ENCODE results near the gene FXYD1.

FXYD1 gene

GRCh38 chr19:35184884-35185283 lies 46.3 kb downstream of the FXYD1 start:
- H3K4me3 ChIP-seq (ENCODE audit: low read depth in 1 of 2, low read length in 2 of 2) = no peak overlapping the region
- no peaks in the 10 kb centered on the region for H4K20me1 ChIP-seq (ENCODE audit: insufficient read depth, low read length)
- no peaks in the 10 kb centered on the region for H3K4me1 ChIP-seq (ENCODE audit: insufficient read depth, low read length)
- H2AFZ ChIP-seq (ENCODE audit: low read depth, low read length) = no peak overlapping the region
- no peaks in the 10 kb centered on the region for H3K79me2 ChIP-seq (ENCODE audit: insufficient read depth, low read length)
- DNase-seq (no peak), ATAC-seq (ENCODE audit: insufficient read depth, low read depth) (no peak)
- H3K27me3 ChIP-seq (ENCODE audit: insufficient read depth, low read length, poor library complexity) = no peaks in the 10 kb centered on the region
- H3K9ac ChIP-seq (ENCODE audit: low read depth, low read length) = no peak overlapping the region
- H3K27ac ChIP-seq (ENCODE audit: low read length) = no peak overlapping the region
- no peak overlapping the region for H3K4me2 ChIP-seq (ENCODE audit: insufficient read depth, low read length)
- no peaks in the 10 kb centered on the region for H3K36me3 ChIP-seq (ENCODE audit: insufficient read depth, low read length)
- TF ChIP-seq CTCF (IDR thresholded peaks at IDR 0.05; ENCODE audit: borderline replicate concordance, extremely low read depth, low read length, poor library complexity, severe bottlenecking) (no peak), EZH2 (IDR thresholded peaks at IDR 0.05; ENCODE audit: borderline replicate concordance, low read depth, low read length, severe bottlenecking) (no peak)
- H3K9me3 ChIP-seq (ENCODE audit: insufficient read depth, low read length, severe bottlenecking) = no peaks in the 10 kb centered on the region

Data from DND-41 (cell line).